NCI-H128 (cell line): Measurements from ENCODE around the gene E2F6.
A peak's percentile ranks its signal among the peaks of the same experiment; 100 is the strongest.

Experiments used
- DNase-seq: peaks from one replicate; lab custom pipeline; 2025; ENCODE audit not compliant: unreplicated experiment; lab: John Stamatoyannopoulos, UW

Gene E2F6, protein sequence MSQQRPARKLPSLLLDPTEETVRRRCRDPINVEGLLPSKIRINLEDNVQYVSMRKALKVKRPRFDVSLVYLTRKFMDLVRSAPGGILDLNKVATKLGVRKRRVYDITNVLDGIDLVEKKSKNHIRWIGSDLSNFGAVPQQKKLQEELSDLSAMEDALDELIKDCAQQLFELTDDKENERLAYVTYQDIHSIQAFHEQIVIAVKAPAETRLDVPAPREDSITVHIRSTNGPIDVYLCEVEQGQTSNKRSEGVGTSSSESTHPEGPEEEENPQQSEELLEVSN

DNA sequence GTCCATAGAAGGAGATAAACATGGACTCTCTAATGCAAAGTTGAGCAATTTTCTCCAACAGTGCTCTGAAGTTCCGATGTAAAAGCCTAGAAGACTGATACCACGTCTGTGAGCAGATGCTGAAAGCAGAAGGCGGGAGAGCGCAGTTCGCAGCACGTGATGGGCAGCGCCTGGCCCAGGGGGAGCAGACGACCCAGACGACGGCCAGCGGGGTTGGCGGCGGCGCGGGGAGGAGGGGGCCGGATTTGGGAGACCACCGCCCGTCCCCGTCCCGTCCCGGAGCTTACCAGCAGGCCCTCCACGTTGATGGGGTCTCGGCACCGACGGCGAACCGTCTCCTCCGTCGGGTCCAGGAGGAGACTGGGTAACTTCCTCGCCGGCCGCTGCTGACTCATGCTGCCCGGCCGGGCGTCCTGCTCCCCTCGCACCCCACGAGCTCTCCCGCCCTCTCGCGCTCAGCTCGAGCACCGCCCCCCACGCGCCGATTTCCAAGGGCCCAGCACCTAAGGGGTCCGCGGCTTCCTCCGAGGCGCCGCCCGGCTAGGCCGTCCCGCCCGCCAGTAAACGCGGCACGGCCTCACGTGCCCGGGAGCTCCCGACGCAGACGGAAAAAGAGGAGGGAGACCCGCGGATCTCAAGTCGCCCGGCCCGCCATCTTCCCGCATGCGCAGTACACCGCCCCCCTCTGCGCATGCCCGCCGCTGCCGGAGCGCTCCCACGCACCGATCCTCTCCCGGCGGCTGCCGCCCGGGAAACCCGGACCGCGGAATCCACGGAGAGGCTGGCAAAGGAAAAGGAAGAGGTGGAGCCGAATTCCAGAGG lies at the start of gene E2F6:
Gene E2F6, minus strand, starts transcription at position 677 of the 822 bp plus-strand sequence. Its CDS starts 282 bp downstream, at position 395.
- DNase-seq: peak; percentile 88

DNA sequence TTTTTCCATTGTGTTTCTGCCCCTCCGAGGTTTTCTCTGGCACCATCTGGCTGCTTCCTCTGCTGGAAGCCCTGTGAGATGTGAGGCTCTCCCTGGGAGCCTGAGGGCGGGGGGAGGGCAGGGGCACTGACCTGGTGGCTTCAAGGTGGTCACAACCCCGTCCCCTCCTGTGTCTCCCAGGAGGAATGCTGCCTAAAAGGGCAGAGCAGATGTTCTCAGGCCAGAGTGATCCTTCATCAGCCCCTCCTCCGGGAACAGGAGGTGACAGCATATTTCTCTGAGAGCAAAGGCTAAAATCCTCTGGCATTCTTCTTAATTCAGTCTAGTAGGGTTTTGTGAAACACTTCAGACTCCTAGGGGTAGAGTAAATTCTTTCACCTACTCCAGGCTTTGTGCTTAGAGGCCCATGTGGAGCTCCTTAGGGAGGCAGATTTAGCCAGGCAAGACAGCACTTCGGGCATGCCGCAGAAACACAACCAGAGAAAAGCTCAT lies 49.6 kb upstream of the E2F6 start:
- no peak for DNase-seq

- DNase-seq: no peak
Observed at GRCh38 chr2:11514904-11515303, 48.9 kb upstream of the E2F6 start.

DNA sequence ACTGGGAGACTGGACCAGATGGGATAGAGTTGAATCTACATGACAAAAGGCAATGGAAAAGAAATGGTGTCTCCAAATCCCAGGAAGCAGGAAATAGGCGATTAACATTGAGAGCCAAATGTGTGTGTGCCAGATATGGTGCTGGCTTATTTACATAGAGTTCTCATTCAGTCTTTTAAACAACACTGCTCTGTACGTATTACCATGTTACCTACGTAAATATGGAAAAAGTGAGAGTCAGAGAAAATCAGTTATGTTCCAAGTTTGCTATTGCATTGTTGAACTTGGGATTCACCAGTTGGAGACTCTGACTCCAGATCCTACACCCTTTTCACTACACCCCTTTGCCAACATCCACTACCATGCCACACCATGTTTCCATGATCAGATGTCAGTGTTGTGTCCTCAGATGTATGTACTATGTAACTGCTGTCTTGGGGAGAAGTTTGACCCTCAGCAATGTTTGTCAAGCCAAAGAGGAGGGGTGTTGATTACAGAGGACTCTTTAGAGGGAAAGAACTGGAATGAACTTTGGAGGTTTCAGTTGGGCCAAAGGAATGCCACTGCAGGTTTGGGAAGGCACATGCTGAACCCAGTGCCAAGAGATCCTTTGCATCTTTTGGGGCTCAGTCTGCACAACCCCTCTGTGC lies 48.2 kb upstream of the E2F6 start:
- DNase-seq: no peak

- DNase-seq: no peak
Observed at GRCh38 chr2:11513319-11513718, 47.4 kb upstream of the E2F6 start.

- DNase-seq: no peak
Observed at GRCh38 chr2:11512431-11512830, 46.5 kb upstream of the E2F6 start.

DNA sequence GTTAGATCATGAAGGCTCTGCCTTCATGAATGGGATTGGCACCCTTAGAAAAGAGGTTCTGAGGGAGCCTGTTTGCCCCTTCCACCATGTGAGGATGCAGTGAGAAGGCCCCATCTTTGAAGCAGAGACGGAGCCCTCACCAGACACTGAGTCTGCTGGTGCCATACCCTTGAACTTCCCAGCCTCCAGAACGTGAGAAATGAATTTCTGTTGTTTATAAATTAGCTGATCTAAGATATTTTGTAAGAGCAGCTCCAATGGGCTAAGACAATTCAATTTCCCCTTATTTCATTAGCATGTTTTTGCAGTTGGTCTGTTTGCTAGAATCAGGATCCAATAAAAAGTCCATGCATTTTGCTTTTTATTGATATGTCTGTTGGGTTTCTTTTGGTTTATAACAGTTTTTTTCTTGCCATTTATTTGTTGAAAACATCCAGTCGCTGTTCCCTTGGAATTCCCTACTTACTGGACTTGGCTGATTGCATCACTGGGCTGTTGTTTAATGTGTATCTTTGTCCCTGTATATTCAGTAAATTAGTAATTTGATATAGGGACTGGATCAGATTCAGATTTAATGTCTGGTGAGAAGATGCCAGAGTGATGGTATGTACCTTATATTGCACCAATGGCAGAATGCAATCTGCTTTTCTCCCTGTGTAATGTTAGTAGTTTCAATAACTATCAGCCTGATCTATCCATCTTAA lies 43.8 kb upstream of the E2F6 start:
- no peak for DNase-seq

DNA sequence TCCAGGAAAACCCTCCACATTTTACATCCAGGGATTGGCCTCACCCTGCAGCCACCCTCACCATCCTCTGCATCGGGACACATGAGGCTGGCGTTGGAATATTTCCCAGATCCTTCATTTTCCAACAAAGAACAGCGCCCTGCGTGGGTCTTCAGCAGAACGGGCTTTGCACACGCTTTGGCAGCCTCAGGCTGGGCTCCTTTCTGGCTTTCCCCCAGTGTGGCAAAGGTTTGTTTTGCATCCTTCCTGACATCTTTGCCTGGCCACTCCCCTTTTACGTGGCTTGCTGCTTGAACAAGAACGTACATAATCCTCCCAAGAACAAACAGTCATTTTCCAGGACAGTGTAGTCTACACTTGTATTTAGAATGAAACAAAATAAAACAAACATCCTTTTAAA lies 42.3 kb upstream of the E2F6 start:
- no peak for DNase-seq

DNA sequence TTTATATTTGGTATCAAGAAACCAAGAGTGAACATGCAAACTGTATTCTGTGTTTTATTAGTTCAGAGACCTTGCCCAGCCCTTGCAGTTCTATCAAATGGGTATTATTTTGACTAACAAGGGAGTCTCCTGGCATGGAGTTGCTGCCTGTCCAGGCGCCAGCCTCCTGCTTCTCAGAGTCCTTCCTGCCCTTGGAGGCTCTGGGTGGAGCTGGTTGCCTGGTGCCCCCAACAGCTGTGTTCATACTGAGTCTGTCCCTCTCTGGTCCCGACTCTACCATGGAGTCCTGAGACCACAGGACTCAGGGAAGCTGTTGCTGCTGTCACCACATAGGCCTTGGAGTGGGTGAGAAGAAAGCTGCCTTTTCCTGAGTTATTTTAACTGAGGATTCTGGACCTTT lies 41.6 kb upstream of the E2F6 start:
- DNase-seq: no peak

DNA sequence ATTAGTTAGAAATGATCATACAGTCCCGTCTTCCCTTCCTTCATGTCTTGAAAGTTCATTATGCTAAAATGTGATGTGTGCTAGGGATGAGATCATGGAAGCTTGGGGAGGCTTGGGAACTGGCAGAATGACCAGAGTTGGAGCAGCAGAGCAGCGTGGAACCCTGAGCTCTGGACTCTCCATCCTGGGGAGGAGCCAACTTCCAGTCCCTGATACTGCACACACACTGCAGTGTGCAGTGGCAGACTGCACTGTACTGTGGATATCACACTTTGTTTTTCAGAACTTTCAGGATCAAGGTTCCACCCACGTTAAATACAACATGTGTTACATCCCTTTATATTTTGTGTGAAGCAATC lies 40.6 kb upstream of the E2F6 start:
- no peak for DNase-seq

DNA sequence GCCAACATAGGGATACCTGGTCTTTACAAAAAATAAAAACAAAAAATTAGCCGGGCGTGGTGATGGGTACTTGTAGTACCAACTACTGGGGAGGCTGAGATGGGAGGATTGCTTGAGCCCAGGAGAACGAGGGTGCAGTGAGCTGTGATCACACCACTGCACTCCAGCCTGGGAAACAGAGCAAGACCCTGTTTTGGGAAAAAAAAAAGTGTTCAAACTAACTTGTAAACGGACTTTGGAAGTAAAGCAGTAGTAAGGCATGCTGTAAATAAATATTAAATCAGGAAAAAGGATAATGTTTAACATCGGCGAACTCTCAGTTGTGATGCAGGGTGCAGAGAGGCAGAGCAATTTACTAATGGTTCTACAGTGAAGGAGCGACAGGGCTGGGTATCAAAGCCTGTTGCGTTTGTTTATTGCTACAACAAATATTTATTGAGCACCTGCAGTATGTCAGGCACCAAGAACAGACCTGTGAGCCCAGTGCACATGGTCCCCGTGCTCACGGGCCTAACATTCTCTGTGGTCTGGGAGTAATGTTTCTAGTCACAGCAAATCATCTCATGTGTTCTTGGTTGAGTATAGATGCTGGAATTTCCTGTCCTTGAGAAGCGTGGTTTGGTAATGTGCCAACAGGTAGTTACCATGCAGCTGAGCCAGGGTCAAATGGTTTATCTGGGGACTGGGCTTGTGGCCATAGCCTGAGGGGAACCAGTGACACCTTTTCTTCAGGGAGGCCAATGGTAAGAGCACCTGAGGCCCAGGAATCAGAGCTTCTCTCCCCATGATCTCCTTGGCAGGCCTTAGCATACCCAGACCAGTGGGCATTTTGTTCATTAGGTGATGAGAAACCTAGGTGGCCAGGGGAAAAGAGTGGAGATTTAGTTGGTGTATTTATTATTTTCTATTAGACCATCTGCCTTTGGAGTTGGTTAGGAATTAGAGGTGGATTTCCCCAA lies 40.0 kb upstream of the E2F6 start:
- no peak for DNase-seq

- DNase-seq: no peak
Observed at GRCh38 chr2:11503354-11503927, 37.5 kb upstream of the E2F6 start.

GRCh38 chr2:11502740-11503292 lies 36.9 kb upstream of the E2F6 start:
- DNase-seq: no peak

DNA sequence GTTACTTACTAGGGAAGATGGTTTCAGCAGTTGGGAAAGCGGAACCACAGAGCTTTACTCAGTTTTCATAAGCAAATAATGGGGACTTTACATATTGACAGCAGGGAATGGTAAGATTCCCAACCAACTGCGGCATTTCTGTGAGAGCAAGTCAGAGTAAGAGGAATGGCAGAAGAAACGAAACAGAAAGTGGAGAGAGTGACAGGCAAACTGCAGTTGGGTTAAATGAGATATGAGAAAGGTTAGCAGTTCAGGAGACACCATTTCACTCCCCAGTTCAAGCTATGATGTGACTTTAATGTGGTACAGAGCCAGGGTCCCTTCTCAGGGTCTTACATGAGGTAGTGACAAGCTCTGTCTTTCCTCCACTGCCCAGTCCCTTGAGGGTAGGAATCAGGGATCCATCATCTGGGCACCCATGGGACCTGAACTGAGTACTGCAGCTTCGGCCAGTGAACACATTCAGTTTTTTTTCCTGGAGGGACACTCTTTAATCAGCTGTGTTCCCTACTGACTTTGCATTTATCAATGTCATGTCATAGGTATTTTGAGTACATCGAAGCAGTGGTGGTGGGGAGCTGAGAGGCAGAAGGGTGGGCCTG lies 34.8 kb upstream of the E2F6 start:
- DNase-seq: no peak

- DNase-seq: no peak
Observed at GRCh38 chr2:11499081-11499743, 33.3 kb upstream of the E2F6 start.

GRCh38 chr2:11498543-11499034 lies 32.6 kb upstream of the E2F6 start:
- DNase-seq: no peak

- no peak for DNase-seq
Observed at GRCh38 chr2:11495844-11496681, 30.1 kb upstream of the E2F6 start.
